ENCODE measurements around the gene HDGF.
A peak's percentile ranks its signal among the peaks of the same experiment; 100 is the strongest.

HDGF gene

GRCh38 chr1:156703336-156703735 is 48.1 kb downstream of the HDGF start:
- no peak for TF ChIP-seq CTCF (IDR thresholded peaks at IDR 0.05; ENCODE audit: low read depth, low read length)
- Histone ChIP-seq H3K4me1 (peaks cover 35% of the 10 kb centered on the region), H3K4me3 (ENCODE audit: low read depth, low read length) (no peak overlapping the region; the same call in 1 of the 2 replicates), H3K9me3 (no peaks in the 10 kb centered on the region), H3K36me3 (no peaks in the 10 kb centered on the region), H3K27me3 (peaks cover 7% of the 10 kb centered on the region)
- DNase-seq = no peak

- Histone ChIP-seq H3K36me3 (no peaks in the 10 kb centered on the region), H3K4me1 (peaks cover 37% of the 10 kb centered on the region), H3K27me3 (peaks cover 7% of the 10 kb centered on the region), H3K9me3 (no peaks in the 10 kb centered on the region), H3K4me3 (ENCODE audit: low read depth, low read length) (no peak overlapping the region)
- no peak for DNase-seq
- TF ChIP-seq CTCF (IDR thresholded peaks at IDR 0.05; ENCODE audit: low read depth, low read length) = no peak
Measured at GRCh38 chr1:156700736-156701531, 50.5 kb downstream of the HDGF start.

DNA sequence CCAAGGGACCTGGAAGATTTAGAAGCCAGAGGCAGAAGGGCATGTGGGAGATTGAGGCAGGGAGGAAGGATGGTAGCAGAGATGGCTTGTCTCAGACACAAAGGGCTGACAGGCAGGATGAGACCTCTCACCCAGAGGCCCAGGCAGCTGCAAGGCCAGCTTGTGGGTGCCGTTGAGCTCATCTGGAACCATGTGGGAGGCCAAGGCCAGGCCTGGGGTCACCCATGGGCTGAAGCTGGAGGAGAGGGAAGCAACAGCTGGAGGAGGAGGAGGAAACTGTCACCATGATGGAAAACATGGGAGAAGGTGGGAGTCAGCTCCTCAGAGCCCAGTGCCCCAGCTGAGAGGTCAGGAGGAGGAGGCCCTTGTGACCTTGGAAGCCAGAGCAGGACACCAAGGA is 52.5 kb downstream of the HDGF start:
- Histone ChIP-seq H3K9me3 (no peaks in the 10 kb centered on the region), H3K27me3 (no peaks in the 10 kb centered on the region), H3K4me1 (peaks cover 29% of the 10 kb centered on the region), H3K36me3 (no peaks in the 10 kb centered on the region), H3K4me3 (ENCODE audit: low read depth, low read length) (no peak overlapping the region)
- no peak for DNase-seq
- no peak for TF ChIP-seq CTCF (IDR thresholded peaks at IDR 0.05; ENCODE audit: low read depth, low read length)

GRCh38 chr1:156697481-156697880 is 54.0 kb downstream of the HDGF start:
- no peak for TF ChIP-seq CTCF (IDR thresholded peaks at IDR 0.05; ENCODE audit: low read depth, low read length)

GRCh38 chr1:156696755-156697154 is 54.7 kb downstream of the HDGF start:
- no peaks in the 10 kb centered on the region for H3K36me3 ChIP-seq
- H3K27me3 ChIP-seq = no peaks in the 10 kb centered on the region
- TF ChIP-seq CTCF (IDR thresholded peaks at IDR 0.05; ENCODE audit: low read depth, low read length) = no peak
- no peak for DNase-seq
- H3K4me3 ChIP-seq (ENCODE audit: low read depth, low read length) = no peak overlapping the region
- H3K4me1 ChIP-seq = peaks cover 41% of the 10 kb centered on the region
- H3K9me3 ChIP-seq = no peaks in the 10 kb centered on the region

More at GRCh38 chr1:156697481-156697880, 54.0 kb downstream of the HDGF start:
- H3K4me1 ChIP-seq = peaks cover 33% of the 10 kb centered on the region
- DNase-seq = peak; percentile 60
- no peaks in the 10 kb centered on the region for H3K9me3 ChIP-seq
- no peaks in the 10 kb centered on the region for H3K27me3 ChIP-seq
- H3K4me3 ChIP-seq (ENCODE audit: low read depth, low read length) = no peak overlapping the region
- H3K36me3 ChIP-seq = no peaks in the 10 kb centered on the region

GRCh38 chr1:156694690-156694962 is 56.8 kb downstream of the HDGF start:
- no peak overlapping the region for H3K4me3 ChIP-seq (ENCODE audit: low read depth, low read length)
- no peak for TF ChIP-seq CTCF (IDR thresholded peaks at IDR 0.05; ENCODE audit: low read depth, low read length)
- H3K36me3 ChIP-seq = no peaks in the 10 kb centered on the region
- H3K9me3 ChIP-seq = no peaks in the 10 kb centered on the region
- peaks cover 48% of the 10 kb centered on the region for H3K4me1 ChIP-seq
- no peaks in the 10 kb centered on the region for H3K27me3 ChIP-seq
- DNase-seq = no peak

All from BE2C (cell line).